Endothelial cell of umbilical vein (primary cell): ENCODE measurements around the gene ANKMY1. TPM values are rescaled to one million over a fixed set of nuclear protein-coding genes. Genes with fewer than 3 reads are reported as not detected.

Source experiments
- BruUV-seq: library from RNA; stranded (reverse); fragments of 400-500 nt; replicated peaks from 2 replicates; lab custom pipeline; 2021; lab: Mats Ljungman, UMichigan
- CTCF ChIA-PET: fragments of 300-600, 350-600 bp; sonication (Branson Sonifier 250); formaldehyde crosslinking; loops from one replicate; lab custom pipeline; 2021; ENCODE audit warnings: antibody characterized with exemption, inconsistent platforms; lab: Charles Lee
- POLR2A ChIA-PET: fragments of 300-600, 350-600 bp; sonication (Branson Sonifier 250); formaldehyde crosslinking; loops from one replicate; lab custom pipeline; 2021; ENCODE audit warnings: antibody characterized with exemption, inconsistent platforms; lab: Charles Lee
- DNase-seq: peaks from one replicate; pipeline ENCODE4 v3.0.0-alpha.2; 2011; ENCODE audit warnings: low read depth, low spot score
- FAIRE-seq: peaks from 2 replicates; lab custom pipeline; 2011; peaks lifted over from hg19 to GRCh38; lab: Jason Lieb, UNC
- H2AFZ ChIP-seq: 2 replicates; pipeline ENCODE4 v1.6.0; 2012; ENCODE audit warnings: low read depth, low read length, control low read depth, inconsistent platforms
- H3K27ac ChIP-seq: 2 replicates; pipeline ENCODE4 v1.5.1; 2011; ENCODE audit warnings: low read depth, mild to moderate bottlenecking, control low read depth, low read length, moderate library complexity; ENCODE audit not compliant: insufficient read depth
- H3K27me3 ChIP-seq, 2 experiments: 2 replicates each; pipeline versions ENCODE4 v1.6.0 to v1.6.1; 2011; ENCODE audit warnings: low read length in 2 of 2, mixed read lengths in 1 of 2; ENCODE audit not compliant: control insufficient read depth in 2 of 2, insufficient read depth in 2 of 2
- H3K36me3 ChIP-seq, 2 experiments: 2 replicates in 1 of 2; 3 replicates in 1 of 2; pipeline ENCODE4 v1.5.1; 2011; ENCODE audit warnings: low read length in 2 of 2, mild to moderate bottlenecking in 1 of 2, moderate library complexity in 1 of 2; ENCODE audit not compliant: control insufficient read depth in 2 of 2, insufficient read depth in 2 of 2; ENCODE audit errors: extremely low read depth in 1 of 2
- H3K4me1 ChIP-seq: 3 replicates; pipeline ENCODE4 v1.5.1; 2011; ENCODE audit warnings: mild to moderate bottlenecking, low read length; ENCODE audit not compliant: control insufficient read depth, insufficient read depth; ENCODE audit errors: extremely low read depth
- H3K4me2 ChIP-seq: 2 replicates; pipeline ENCODE4 v1.6.1; 2011; ENCODE audit warnings: low read length, control low read depth, mixed read lengths; ENCODE audit not compliant: insufficient read depth
- H3K4me3 ChIP-seq, 3 experiments: fragments of 200-600 bp in 1 of 3; sonication (generic), shearing (Covaris generic) in 1 of 3; replicated peaks in 1 of 3; 2 replicates each; pipeline ENCODE4 v1.5.1; 2011 to 2016; ENCODE audit warnings: control low read depth in 3 of 3, low read length in 3 of 3, mild to moderate bottlenecking in 2 of 3, inconsistent platforms in 1 of 3, low read depth in 1 of 3, moderate library complexity in 1 of 3; ENCODE audit not compliant: insufficient read depth in 1 of 3
- H3K79me2 ChIP-seq: 2 replicates; pipeline ENCODE4 v1.6.0; 2012; ENCODE audit warnings: low read length, inconsistent platforms; ENCODE audit not compliant: control insufficient read depth, insufficient read depth
- H3K9ac ChIP-seq: replicated peaks from 2 replicates; pipeline ENCODE3; 2011; ENCODE audit warnings: low read length, control low read depth; ENCODE audit not compliant: insufficient read depth; ENCODE audit errors: extremely low read depth
- H3K9me1 ChIP-seq: replicated peaks from 3 replicates; pipeline ENCODE4 v1.6.0; 2011; ENCODE audit warnings: mild to moderate bottlenecking, low read length; ENCODE audit not compliant: control insufficient read depth, insufficient read depth; ENCODE audit errors: extremely low read depth
- H3K9me3 ChIP-seq: replicated peaks from 2 replicates; pipeline ENCODE4 v1.5.1; 2012; ENCODE audit warnings: low read length, inconsistent platforms; ENCODE audit not compliant: control insufficient read depth, insufficient read depth
- H4K20me1 ChIP-seq: replicated peaks from 2 replicates; pipeline ENCODE3; 2011; ENCODE audit warnings: mild to moderate bottlenecking, low read length; ENCODE audit not compliant: control insufficient read depth, insufficient read depth; ENCODE audit errors: extremely low read depth
- CTCF ChIP-seq, 2 donors: IDR thresholded peaks; 1 replicate in 1 of 2; 2 replicates in 1 of 2; pipeline ENCODE4 v1.5.1; 2011; ENCODE audit warnings: low read length in 2 of 2, mild to moderate bottlenecking in 2 of 2, moderate library complexity in 2 of 2, control low read depth in 1 of 2, inconsistent platforms in 1 of 2, low read depth in 1 of 2; ENCODE audit not compliant: insufficient read depth in 1 of 2; ENCODE audit errors: extremely low read depth in 1 of 2
- EZH2 ChIP-seq: IDR thresholded peaks from 2 replicates; pipeline ENCODE4 v1.6.1; 2012; ENCODE audit warnings: borderline replicate concordance, low read depth, mild to moderate bottlenecking, moderate library complexity, low read length, inconsistent platforms; ENCODE audit not compliant: severe bottlenecking
- FOS ChIP-seq: IDR thresholded peaks from 2 replicates; pipeline ENCODE4 v1.6.1; 2011; ENCODE audit warnings: mild to moderate bottlenecking, low read length, moderate library complexity, borderline replicate concordance; ENCODE audit not compliant: insufficient read depth
- GATA2 ChIP-seq: IDR thresholded peaks from 2 replicates; pipeline ENCODE4 v1.7.0; 2011; ENCODE audit warnings: low read depth, mild to moderate bottlenecking, moderate library complexity, mixed read lengths, low read length; ENCODE audit not compliant: insufficient read length, insufficient read depth
- JUN ChIP-seq: IDR thresholded peaks from 2 replicates; pipeline ENCODE4 v1.6.1; 2011; ENCODE audit warnings: borderline replicate concordance, low read depth; ENCODE audit not compliant: insufficient read length, insufficient read depth
- MAX ChIP-seq: IDR thresholded peaks from 2 replicates; pipeline ENCODE4 v1.6.1; 2011; ENCODE audit not compliant: insufficient read depth, insufficient read length
- MYC ChIP-seq: IDR thresholded peaks from one replicate; pipeline ENCODE4 v1.6.1; 2011; ENCODE audit warnings: mild to moderate bottlenecking, low read depth, low read length
- POLR2A ChIP-seq: IDR thresholded peaks from 2 replicates; pipeline ENCODE4 v1.6.1; 2012; ENCODE audit warnings: low read depth, mild to moderate bottlenecking, control low read depth, low read length
- POLR2AphosphoS5 ChIP-seq: IDR thresholded peaks from 2 replicates; pipeline ENCODE4 v1.6.1; 2012; ENCODE audit warnings: low read depth, mild to moderate bottlenecking, control low read depth, low read length, moderate library complexity; ENCODE audit not compliant: insufficient read depth
- dilution Hi-C: fragments of 300-500 bp; cut with MboI; formaldehyde crosslinking; loops from one replicate; pipeline ENCODE4 v1.15.0; 2019; ENCODE audit warnings: low sequenced_read_pairs; ENCODE audit not compliant: extremely low pct_ligation_motif_present
- intact Hi-C: fragments of 100-400 bp; cut with micrococcal nuclease; formaldehyde crosslinking; loops from one replicate; pipeline ENCODE4 v1.10.0; 2022
- polyA plus RNA-seq, 4 experiments: library from polyadenylated mRNA; depleted of rRNA in 3 of 4; stranded (reverse) in 3 of 4; unstranded in 1 of 4; fragments of >200 nt; gene quantifications; 2 replicates each; pipeline versions ENCODE4 v1.2.1 to v1.2.3, GENCODE V29; 2011 to 2012; ENCODE audit warnings: missing spikeins in 1 of 4
- total RNA-seq: library from RNA; stranded (reverse); gene quantifications from 2 replicates; pipeline ENCODE4 v1.2.3, GENCODE V29; 2021

ANKMY1 gene
- total and polyA plus RNA-seq, 2 donors (not counting 3 experiments of a cell fraction or from before 2014, with no cell fraction given), result 9.0 to 16.0 TPM

DNA sequence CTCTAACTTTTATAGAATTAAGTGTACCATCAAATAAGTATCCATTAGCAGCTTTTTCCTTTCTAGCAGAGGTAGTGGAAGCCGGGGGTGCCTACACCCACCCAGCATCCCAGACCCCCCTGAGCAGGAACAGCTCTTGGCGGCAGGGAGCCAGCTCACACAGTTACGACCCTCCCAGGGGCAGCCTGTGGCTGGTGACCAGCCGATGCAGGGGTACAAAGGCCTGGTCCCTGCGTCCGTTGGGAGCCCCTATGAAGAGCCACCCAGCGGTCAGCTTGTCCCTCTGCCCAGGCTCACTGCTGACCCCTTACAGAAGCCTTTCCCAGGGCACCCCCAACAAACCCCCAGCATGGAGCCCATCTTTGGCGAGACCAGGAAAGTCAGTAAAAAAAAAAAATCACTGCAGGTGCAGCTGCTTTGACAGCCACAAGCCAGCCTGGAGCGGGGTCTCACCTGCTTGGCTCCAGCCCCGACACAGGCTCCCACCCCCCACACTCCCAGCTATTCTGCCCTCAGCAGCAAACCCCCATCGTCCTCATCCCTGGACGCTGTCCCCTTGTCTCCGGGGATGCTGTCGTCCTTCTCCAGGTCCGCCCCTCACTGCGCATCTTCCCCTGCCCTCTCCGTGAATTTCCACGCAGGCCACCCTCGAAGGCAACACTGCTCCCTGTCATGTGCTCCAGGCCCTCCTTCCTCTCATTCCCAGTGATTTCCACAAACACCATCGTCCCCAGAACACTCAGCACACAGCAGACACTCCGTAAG, 79.3 kb downstream of the ANKMY1 start:
- Histone ChIP-seq H4K20me1 (no peaks in the 10 kb centered on the region), H3K4me1 (no peaks in the 10 kb centered on the region), H3K4me3 (no peak overlapping the region), H3K27me3 (no peaks in the 10 kb centered on the region), H3K9ac (no peak overlapping the region), H3K4me2 (no peak overlapping the region), H3K27ac (no peak overlapping the region), H2AFZ (no peak overlapping the region), H3K9me1 (no peaks in the 10 kb centered on the region), H3K36me3 (no peaks in the 10 kb centered on the region), H3K9me3 (no peaks in the 10 kb centered on the region), H3K79me2 (no peaks in the 10 kb centered on the region)
- FAIRE-seq (no peak), DNase-seq (no peak)
- dilution Hi-C loops (no loop called here), intact Hi-C loops (no loop called here)
- CTCF ChIA-PET, result no interaction called here
- POLR2A ChIA-PET, result no interaction called here
- no TSS peak for BruUV-seq
- no peak for TF ChIP-seq EZH2
- no peak for TF ChIP-seq CTCF (IDR thresholded peaks at IDR 0.05; ENCODE audit: extremely low read depth in 1 of 2, insufficient read depth in 1 of 2, low read depth in 1 of 2, low read length in 2 of 2)
- TF ChIP-seq GATA2, result no peak
- no peak for TF ChIP-seq POLR2A
- TF ChIP-seq JUN, result no peak
- TF ChIP-seq MAX, result no peak
- no peak for TF ChIP-seq FOS
- TF ChIP-seq MYC, result no peak
- no peak for TF ChIP-seq POLR2AphosphoS5
